ENCODE data around the gene AUTS2.

DNA sequence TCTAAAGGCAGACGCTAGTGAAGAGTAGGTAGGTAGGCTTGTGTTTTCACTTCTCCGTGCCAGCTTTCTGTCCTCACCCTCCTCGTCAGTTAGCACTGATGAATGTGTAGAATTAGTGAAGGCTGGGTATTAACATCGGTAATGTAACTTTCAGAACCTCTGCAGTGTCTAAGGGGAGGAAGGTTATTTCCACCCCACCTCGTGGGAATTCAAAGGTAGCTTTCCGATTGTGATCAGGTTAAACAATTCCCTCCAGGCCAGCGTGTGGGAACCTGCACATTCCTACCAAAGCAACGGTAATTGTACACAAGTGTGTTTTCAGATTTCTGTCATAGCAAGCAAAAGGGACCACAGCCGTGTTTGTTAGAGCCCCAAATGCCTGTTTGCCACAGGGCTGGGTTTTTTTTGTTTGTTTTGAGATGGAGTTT, 1128.7 kb downstream of the AUTS2 start:
- TF ChIP-seq GATA2 (IDR thresholded peaks at IDR 0.05; ENCODE audit: low read depth, low read length) (no peak), GATA3 (IDR thresholded peaks at IDR 0.05; ENCODE audit: low read depth, low read length) (no peak)
